Ureter (tissue), 1 donor: ENCODE data around the gene SUPT3H. TPM values are rescaled to one million over a fixed set of nuclear protein-coding genes. Genes with fewer than 3 reads are reported as not detected.
"Not testable (repeated sequence)": the region's sequence is repeated elsewhere in the genome, so short reads cannot be mapped to it uniquely, and the experiment has no call there.

Experiments
- DNase-seq: peaks from one replicate; pipeline ENCODE4 v3.0.0-alpha.2; 2020; ENCODE audit warnings: low spot score
- total RNA-seq: library from RNA; stranded (reverse); gene quantifications from one replicate; pipeline ENCODE4 v1.2.4, GENCODE V29; 2023
- donor health status: DM: yes; HTN: yes; CAD: no.

The SUPT3H gene
- total RNA-seq, 1 donor from 2014 or later: 17.8 TPM

GRCh38 chr6:44900358-44900757 is 477.4 kb downstream of the SUPT3H start:
- not testable (repeated sequence) for DNase-seq

- DNase-seq: no peak
Measured at GRCh38 chr6:44898296-44898930, 479.3 kb downstream of the SUPT3H start.

DNA sequence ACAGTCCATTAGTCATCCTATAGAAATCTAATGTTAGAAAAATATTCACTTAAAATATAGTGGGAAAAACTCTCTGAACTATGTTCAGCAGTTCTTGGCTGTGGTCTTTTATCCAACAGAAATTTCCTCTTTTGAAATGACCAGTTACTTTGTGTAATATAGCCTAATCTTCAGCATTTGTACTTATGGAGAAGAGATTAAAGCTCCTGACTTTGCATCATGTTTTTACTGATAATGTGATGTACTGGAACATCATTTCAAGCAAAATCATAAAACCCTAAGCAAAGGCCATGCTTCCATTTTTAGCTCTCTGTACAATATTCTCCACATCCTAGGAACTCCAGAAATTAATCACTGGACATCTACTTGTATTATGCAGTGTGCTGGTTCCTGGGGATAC is 480.4 kb downstream of the SUPT3H start:
- DNase-seq: no peak

DNA sequence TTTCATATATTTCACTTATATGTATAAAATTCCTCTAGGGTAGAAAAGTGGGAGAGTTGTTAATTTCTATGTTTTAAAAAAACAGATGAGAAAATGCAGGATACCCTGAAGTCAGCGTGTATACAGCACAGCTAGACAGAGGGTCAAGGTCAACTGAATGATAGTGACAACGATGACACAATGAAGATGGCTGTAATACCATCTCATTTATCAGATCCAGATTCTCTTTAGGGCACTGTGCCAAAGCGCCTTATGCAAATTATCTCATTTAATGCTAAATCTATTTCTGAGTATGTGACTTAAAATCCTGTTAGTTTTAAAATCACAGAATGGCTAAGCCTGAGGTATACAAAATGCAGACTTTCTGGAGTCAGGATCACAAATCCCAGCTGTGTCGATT is 481.0 kb downstream of the SUPT3H start:
- no peak for DNase-seq

DNA sequence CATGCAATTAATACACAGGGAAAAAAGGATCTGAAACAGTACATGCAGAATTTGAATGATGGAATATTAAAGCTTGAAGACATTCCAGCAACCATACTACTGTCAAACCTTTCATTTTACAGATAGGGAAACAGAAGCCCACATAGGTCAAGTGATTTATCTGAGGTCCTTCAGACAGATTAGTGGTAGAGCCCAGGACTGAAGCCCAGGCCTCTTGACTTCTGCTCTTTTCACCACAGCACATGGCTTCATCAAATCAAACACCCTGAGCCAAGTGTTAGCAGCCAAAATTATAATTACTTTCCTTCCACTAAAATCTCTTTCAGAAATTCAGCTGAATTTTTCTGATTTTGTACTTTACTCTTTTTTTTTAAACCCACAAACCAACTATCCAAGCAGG is 485.2 kb downstream of the SUPT3H start:
- no peak for DNase-seq

- DNase-seq: not testable (repeated sequence)
Measured at GRCh38 chr6:44879071-44879470, 498.7 kb downstream of the SUPT3H start.

GRCh38 chr6:44876638-44877037 is 501.1 kb downstream of the SUPT3H start:
- DNase-seq: not testable (repeated sequence)

DNA sequence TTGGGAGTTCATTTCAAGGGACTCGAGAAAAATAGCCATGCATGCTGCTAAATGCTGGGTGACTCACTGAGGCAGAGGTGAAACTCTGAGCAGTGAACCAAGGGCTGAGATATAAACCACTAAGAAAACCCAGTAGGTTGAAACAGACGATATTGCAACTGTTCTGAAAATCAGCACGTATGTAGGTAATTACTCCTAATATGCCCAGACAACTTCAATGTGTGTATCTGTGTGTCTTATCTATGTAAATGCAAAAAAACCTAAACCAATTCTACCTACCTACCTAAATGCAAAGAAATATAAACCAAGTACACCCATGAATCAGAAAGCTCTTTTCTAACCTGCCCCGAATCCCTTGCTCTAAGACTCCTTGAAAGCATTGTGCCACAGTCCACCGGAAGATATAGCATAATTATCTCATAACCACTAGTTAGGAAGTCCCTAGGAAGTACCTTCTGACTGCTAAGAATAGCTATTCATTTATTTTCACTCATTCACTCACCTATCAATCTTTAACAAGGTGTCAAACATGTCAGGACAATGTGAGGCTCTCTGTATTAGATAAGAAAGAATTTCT is 508.3 kb downstream of the SUPT3H start:
- no peak for DNase-seq

DNA sequence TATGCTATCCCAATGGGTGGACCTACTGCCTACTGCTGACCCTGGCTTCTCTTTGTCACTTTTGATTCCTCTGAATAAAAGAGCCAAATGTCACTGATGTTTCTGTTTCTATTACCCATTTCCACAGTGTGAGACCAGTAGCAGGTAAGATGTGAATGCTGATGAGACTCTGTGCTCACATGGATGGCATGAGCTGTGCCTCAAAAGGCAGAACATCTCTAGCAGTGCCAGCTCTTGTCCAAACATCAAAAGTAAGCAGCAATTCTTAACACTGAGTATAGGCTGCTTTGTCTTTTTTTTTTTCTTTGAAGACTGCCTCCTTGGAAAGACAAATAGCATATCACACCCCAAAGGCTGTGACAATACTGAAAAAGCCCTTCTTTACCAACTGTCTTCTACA is 508.8 kb downstream of the SUPT3H start:
- no peak for DNase-seq

GRCh38 chr6:44868335-44868668 is 509.4 kb downstream of the SUPT3H start:
- DNase-seq: no peak

DNA sequence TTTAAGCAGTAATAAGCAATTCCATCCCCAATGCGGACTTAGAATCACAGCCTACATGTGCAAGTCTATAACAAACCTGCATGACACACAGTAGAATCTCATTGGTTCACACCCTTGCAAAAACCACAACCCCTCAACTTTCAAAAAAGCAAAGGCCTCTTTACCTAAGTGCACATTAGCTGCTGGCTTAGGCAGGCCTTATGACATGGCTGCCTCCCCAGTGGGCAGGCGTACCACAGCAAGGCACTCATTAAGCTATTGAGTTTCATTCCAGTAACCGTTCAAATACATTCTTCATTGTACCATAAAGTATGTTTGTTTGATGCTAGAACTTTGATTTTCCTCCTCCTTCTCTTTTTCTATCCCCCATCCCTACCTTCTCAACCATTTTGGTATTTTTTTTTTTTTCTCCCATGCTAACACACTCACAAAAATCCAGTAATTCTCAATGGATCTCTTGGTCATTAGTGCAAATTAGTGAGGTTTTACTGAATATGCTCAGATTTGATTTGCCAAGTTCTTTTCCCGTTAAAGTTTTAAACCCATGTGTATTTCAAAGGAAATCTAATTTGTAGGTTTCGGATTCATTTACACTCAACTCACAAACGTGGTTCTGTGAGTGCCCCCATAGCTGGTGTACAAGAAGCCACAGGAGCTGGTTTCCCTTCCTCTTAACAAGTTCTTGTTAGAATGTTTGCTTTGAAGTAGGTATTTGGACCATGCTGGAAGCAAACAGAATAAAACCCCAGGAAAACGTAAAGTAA is 510.0 kb downstream of the SUPT3H start:
- DNase-seq: no peak

GRCh38 chr6:44865184-44865583 is 512.5 kb downstream of the SUPT3H start:
- DNase-seq: not testable (repeated sequence)

- DNase-seq: no peak
Measured at GRCh38 chr6:44859901-44860410, 517.8 kb downstream of the SUPT3H start.

GRCh38 chr6:44858998-44859397 is 518.7 kb downstream of the SUPT3H start:
- DNase-seq: no peak

GRCh38 chr6:44856479-44856878 is 521.3 kb downstream of the SUPT3H start:
- DNase-seq: no peak

- no peak for DNase-seq
Measured at GRCh38 chr6:44855562-44856411, 521.9 kb downstream of the SUPT3H start.

DNA sequence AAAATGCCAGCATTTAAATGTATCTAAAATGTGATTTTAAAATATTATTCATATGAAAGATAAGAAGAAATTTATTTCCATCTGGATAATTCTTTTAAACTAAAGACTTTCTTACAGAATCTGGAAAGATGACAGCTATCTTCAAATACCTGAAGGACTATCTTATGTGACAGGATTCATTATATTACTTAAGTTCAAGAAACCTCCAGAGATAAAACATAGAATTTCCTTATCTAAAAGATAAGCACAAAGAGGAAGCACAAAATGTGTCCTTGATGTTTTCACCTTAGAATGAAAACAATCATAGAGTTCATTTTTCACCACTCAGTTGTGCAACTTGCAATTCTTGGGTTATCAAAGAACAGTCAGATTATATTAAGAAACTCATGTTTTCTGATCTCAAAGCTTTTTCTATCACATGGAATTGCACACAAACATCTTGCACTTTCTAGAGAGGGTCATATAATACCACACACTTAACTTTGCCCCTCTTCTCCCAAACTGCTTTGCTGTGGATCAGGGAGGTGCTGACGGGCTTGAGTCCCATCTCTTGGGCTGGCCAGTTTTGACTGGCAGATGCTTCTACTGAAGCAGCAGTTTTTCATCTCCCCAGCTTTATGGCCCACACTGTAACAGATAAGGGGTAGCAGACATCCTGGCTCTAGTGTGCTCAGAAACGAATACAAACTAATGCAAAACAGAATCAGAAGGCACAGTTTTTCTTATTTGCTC is 522.9 kb downstream of the SUPT3H start:
- no peak for DNase-seq

DNA sequence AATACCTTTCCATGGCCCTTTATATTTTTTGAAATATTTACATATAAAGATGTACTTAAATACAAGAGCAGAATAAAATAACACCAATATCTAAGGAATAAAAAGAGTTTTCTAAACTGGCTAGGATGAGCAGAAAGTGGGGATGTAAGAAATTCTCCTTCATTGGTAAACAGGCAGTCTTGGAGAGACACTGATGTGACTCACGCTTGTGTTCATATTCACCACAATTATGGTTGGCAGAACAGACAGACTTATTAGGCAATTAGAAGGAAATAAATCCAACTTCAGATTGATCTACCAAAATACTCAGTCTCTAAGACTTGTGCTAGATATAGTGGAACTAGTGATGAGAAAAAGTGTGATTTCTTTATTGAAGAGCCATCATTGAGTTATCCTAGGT is 526.6 kb downstream of the SUPT3H start:
- DNase-seq: no peak

DNA sequence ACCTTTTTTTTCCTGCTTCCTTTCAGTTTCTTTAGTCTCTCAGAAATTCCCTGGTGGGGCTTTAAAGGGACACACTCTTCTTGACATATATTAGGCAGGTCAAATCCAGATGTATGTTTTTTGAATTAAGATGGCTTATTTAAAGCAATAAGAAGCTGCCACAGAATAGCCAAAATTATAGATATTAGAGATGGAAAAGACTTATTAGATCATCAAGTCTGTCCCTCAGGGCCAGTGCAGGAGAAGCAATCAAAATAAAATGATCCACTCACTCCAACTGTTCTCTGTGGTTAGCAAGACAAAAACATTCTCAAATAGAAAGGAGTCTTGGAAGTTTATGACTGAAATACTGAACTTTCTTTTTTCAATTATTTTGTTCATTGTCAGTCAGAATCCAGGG is 527.4 kb downstream of the SUPT3H start:
- DNase-seq: no peak

- DNase-seq: no peak
Measured at GRCh38 chr6:44849806-44850205, 527.9 kb downstream of the SUPT3H start.

DNA sequence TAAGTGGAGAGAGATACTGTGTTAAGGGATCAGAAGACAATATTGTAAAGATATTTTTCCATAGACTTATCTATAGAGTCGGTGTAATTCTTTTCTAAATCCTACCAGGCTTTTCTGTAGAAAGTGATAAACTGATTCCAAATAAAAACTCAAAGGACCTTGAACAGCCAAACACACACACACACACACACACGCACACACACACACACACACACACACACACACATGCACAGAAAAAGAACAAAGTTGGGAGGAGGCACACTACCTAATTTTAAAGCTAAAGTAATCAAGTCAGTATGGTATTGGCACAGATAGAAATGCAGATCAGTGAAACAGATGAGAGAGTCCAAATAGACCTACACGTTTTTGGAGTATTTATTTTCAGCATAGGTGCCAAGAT is 534.0 kb downstream of the SUPT3H start:
- DNase-seq: no peak
